Measurements from ENCODE around the gene RNF141.

Gene RNF141

GRCh38 chr11:10522921-10523320 lies 18.1 kb downstream of the RNF141 start:
- peak in 1 of 56 donors; percentile 12 for DNase-seq

- no peak for DNase-seq
These were observed 18.7 kb downstream of the RNF141 start for GRCh38 chr11:10522276-10522675.

GRCh38 chr11:10520562-10520961 lies 20.4 kb downstream of the RNF141 start:
- DNase-seq, result no peak

- DNase-seq, result no peak
These were observed 21.4 kb downstream of the RNF141 start for GRCh38 chr11:10519630-10520029.

- DNase-seq, result no peak
These were observed 22.1 kb downstream of the RNF141 start for GRCh38 chr11:10518891-10519290.

- DNase-seq, result no peak
These were observed 22.9 kb downstream of the RNF141 start for GRCh38 chr11:10518123-10518522.

- no peak for DNase-seq
These were observed 25.6 kb downstream of the RNF141 start for GRCh38 chr11:10515418-10515817.

- no peak for DNase-seq
These were observed 26.3 kb downstream of the RNF141 start for GRCh38 chr11:10514709-10515108.

- no peak for DNase-seq
These were observed 26.8 kb downstream of the RNF141 start for GRCh38 chr11:10514202-10514601.

GRCh38 chr11:10511181-10511621 lies 29.8 kb downstream of the RNF141 start:
- DNase-seq, result no peak

- no peak for DNase-seq
These were observed 35.0 kb downstream of the RNF141 start for GRCh38 chr11:10506008-10506370.

GRCh38 chr11:10505278-10506007 lies 35.5 kb downstream of the RNF141 start:
- DNase-seq, result no peak

GRCh38 chr11:10504490-10504889 lies 36.5 kb downstream of the RNF141 start:
- DNase-seq, result no peak

GRCh38 chr11:10503777-10504480 lies 37.1 kb downstream of the RNF141 start:
- no peak for DNase-seq

GRCh38 chr11:10503221-10503620 lies 37.8 kb downstream of the RNF141 start:
- DNase-seq, result peak in 1 of 56 donors; percentile 9

GRCh38 chr11:10502770-10503169 lies 38.2 kb downstream of the RNF141 start:
- peak in 1 of 56 donors; percentile 17 for DNase-seq

GRCh38 chr11:10502065-10502680 lies 38.8 kb downstream of the RNF141 start:
- no peak for DNase-seq

GRCh38 chr11:10500757-10501684 lies 40.0 kb downstream of the RNF141 start:
- no peak for DNase-seq

GRCh38 chr11:10499874-10500601 lies 40.9 kb downstream of the RNF141 start:
- DNase-seq, result no peak

- DNase-seq, result peak in 6 of 56 donors; percentile 18 to 50 (median 30)
These were observed 41.5 kb downstream of the RNF141 start for GRCh38 chr11:10499452-10499851.
